Tibial nerve (tissue), 4 donors: ENCODE results near the gene VIPR2. TPM values are rescaled to one million over a fixed set of nuclear protein-coding genes. Genes with fewer than 3 reads are reported as not detected.

Experiments
- DNase-seq, 2 donors: peaks; one replicate each; pipeline ENCODE4 v3.0.0-alpha.2; 2019; ENCODE audit warnings: low spot score in 2 of 2
- H3K27ac ChIP-seq, 4 donors: fragments of 200-600 bp; sonication (generic) in 3 of 4; one replicate each; pipeline ENCODE4 v1.5.1; 2017 to 2019; ENCODE audit warnings: mild to moderate bottlenecking in 1 of 4
- H3K27me3 ChIP-seq, 2 donors: fragments of 200-600 bp; sonication (generic) in 1 of 2; one replicate each; pipeline versions ENCODE4 v1.5.1 to v1.6.0; 2017 to 2019
- H3K36me3 ChIP-seq, 3 donors: fragments of 200-600 bp; sonication (generic); one replicate each; pipeline ENCODE4 v1.5.1; 2018 to 2019
- H3K4me1 ChIP-seq, 4 donors: fragments of 200-600 bp; sonication (generic) in 3 of 4; one replicate each; pipeline ENCODE4 v1.5.1; 2017 to 2019
- H3K4me3 ChIP-seq, 4 donors: fragments of 200-600 bp; sonication (generic) in 3 of 4; one replicate each; pipeline ENCODE4 v1.5.1; 2017 to 2019; ENCODE audit warnings: mild to moderate bottlenecking in 1 of 4, moderate library complexity in 1 of 4
- H3K9me3 ChIP-seq, 4 donors: fragments of 200-600 bp; sonication (generic) in 3 of 4; one replicate each; pipeline ENCODE4 v1.5.1; 2017 to 2019
- CTCF ChIP-seq, 5 experiments: fragments of 200-600 bp in 3 of 5; fragments of 450-650 bp in 2 of 5; sonication (generic) in 3 of 5; IDR thresholded peaks; one replicate each; pipeline ENCODE4 v1.5.1; 2016 to 2019; ENCODE audit warnings: antibody characterized with exemption in 5 of 5, mild to moderate bottlenecking in 3 of 5, moderate library complexity in 2 of 5
- EP300 ChIP-seq, 2 donors: sonication (generic); formaldehyde crosslinking; IDR thresholded peaks; one replicate each; pipeline ENCODE4 v1.6.1; 2017; ENCODE audit warnings: antibody characterized with exemption in 2 of 2, mild to moderate bottlenecking in 1 of 2
- POLR2A ChIP-seq, 2 donors: fragments of 450-650 bp; IDR thresholded peaks; one replicate each; pipeline ENCODE4 v1.6.1; 2017; ENCODE audit warnings: antibody characterized with exemption in 2 of 2, mild to moderate bottlenecking in 2 of 2, moderate library complexity in 2 of 2
- WGBS, 2 donors: methylation state at CpG; one replicate each; pipeline ENCODE4 v1.1.5; 2018; 5-methylcytosine and 5-hydroxymethylcytosine counted together
- total RNA-seq, 4 donors: library from RNA; depleted of rRNA; stranded (reverse); fragments of >200 nt; gene quantifications; one replicate each; pipeline ENCODE4 v1.1.0, GENCODE V29; 2016

VIPR2 gene
- total RNA-seq, 4 donors from 2014 or later: 0.22 to 3.6 (median 2.9) TPM

- H3K9me3 ChIP-seq: no peaks in the 10 kb centered on the region
- no peak for DNase-seq
- H3K4me3 ChIP-seq: no peak overlapping the region
- no peaks in the 10 kb centered on the region for H3K36me3 ChIP-seq
- WGBS, 2 donors: 96 to 97% methylated on average over 8 of the region's 8 CpGs
- TF ChIP-seq CTCF (IDR thresholded peaks at IDR 0.05): no peak
- no peak for TF ChIP-seq POLR2A (IDR thresholded peaks at IDR 0.05)
- no peak for TF ChIP-seq EP300 (IDR thresholded peaks at IDR 0.05)
- H3K27me3 ChIP-seq: peaks cover 0 to 39% of the 10 kb centered on the region in 2 donors
- peaks cover 0 to 26% (median 2%) of the 10 kb centered on the region in 4 donors for H3K4me1 ChIP-seq
- H3K27ac ChIP-seq: no peak overlapping the region
Measured at GRCh38 chr7:159146084-159146858, 1.6 kb upstream of the VIPR2 start.

GRCh38 chr7:159145490-159145855, 806 bp upstream of the VIPR2 start:
- Histone ChIP-seq H3K36me3 (no peaks in the 10 kb centered on the region), H3K27me3 (peaks cover 0 to 46% of the 10 kb centered on the region in 2 donors), H3K4me3 (peak overlapping the region; percentile 25 to 63 (median 38)), H3K4me1 (peaks cover 0 to 26% (median 2%) of the 10 kb centered on the region in 4 donors), H3K9me3 (no peaks in the 10 kb centered on the region), H3K27ac (peak overlapping the region in 1 of 4 donors; percentile 47)
- 8 to 12% methylated on average over 30 of the region's 30 CpGs for WGBS, 2 donors
- TF ChIP-seq CTCF (IDR thresholded peaks at IDR 0.05) (no peak), POLR2A (IDR thresholded peaks at IDR 0.05) (no peak), EP300 (IDR thresholded peaks at IDR 0.05) (no peak)
- no peak for DNase-seq

- 1% methylated on average over 84 to 91 of the region's 97 CpGs for WGBS, 2 donors
- no peak for TF ChIP-seq EP300 (IDR thresholded peaks at IDR 0.05)
- TF ChIP-seq CTCF (IDR thresholded peaks at IDR 0.05): no peak
- TF ChIP-seq POLR2A (IDR thresholded peaks at IDR 0.05): no peak
- Histone ChIP-seq H3K36me3 (no peaks in the 10 kb centered on the region), H3K27ac (peak overlapping the region in 1 of 4 donors; percentile 57), H3K27me3 (peaks cover 0 to 46% of the 10 kb centered on the region in 2 donors), H3K4me1 (peaks cover 0 to 26% (median 2%) of the 10 kb centered on the region in 4 donors), H3K4me3 (peak overlapping the region; percentile 13 to 63 (median 36)), H3K9me3 (no peaks in the 10 kb centered on the region)
- peak in 1 of 2 donors; percentile 17 for DNase-seq
Measured at GRCh38 chr7:159143780-159144757, 598 bp downstream of the VIPR2 start.

GRCh38 chr7:159142730-159143129, 1.9 kb downstream of the VIPR2 start:
- Histone ChIP-seq H3K9me3 (no peaks in the 10 kb centered on the region), H3K27me3 (peaks cover 0 to 46% of the 10 kb centered on the region in 2 donors), H3K4me3 (no peak overlapping the region), H3K27ac (no peak overlapping the region), H3K36me3 (no peaks in the 10 kb centered on the region), H3K4me1 (peaks cover 0 to 26% (median 2%) of the 10 kb centered on the region in 4 donors)
- no peak for DNase-seq
- WGBS, 2 donors: 38 to 50% methylated on average over 10 of the region's 10 CpGs
- TF ChIP-seq EP300 (IDR thresholded peaks at IDR 0.05) (no peak), POLR2A (IDR thresholded peaks at IDR 0.05) (no peak), CTCF (IDR thresholded peaks at IDR 0.05) (no peak)
